Renal pelvis (tissue), 4 donors: ENCODE results near the gene RBFOX1. TPM values are rescaled to one million over a fixed set of nuclear protein-coding genes. Genes with fewer than 3 reads are reported as not detected.

Source experiments
- DNase-seq: peaks from one replicate; pipeline ENCODE4 v3.0.0-alpha.2; 2013
- polyA plus RNA-seq, 3 donors: library from polyadenylated mRNA; unstranded; fragments of 120-200 nt; gene quantifications; one replicate each; pipeline ENCODE4 v1.2.1, GENCODE V29; 2013; ENCODE audit not compliant: insufficient read length in 3 of 3

RBFOX1 gene
- polyA plus RNA-seq, 3 donors = 3.1 to 3.9 (median 3.4) TPM

DNA sequence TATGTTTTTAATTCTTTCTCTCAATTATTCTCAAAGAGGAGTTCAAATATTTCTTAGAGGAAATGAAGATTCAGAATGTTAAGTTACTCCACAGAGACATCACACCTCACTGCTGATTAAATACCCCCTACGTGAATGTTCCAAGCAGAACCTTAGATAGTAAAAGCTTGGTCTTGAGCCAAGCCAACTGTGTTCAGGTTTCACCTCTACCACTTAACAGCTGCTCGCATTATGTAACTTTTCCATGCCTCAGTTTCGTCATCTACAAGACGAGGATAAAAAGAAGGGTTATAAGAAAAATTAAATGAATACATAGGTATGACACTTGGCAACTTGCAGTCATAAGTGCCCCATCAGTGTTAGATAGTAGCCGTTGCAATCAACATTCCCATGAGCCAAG lies 356.2 kb downstream of the RBFOX1 start:
- no peak for DNase-seq

DNA sequence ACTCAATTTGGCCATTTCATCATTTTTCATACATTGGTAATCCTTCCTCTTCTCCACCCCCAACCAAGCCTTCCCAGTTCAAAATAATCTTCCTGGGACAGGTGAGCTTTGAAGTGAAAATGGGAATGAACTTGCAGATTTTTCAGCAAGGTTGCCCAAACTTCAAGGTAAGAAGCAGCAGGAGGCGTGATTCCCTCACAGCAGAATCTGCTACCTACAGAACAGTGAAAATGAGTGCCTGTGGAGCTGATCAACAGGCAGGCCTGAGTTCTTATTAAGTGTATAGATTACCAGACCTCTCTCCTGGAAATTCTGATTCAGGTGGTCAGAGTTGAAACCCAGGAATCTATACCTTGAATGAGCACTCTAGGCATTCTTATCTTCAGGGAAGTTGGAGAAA lies 356.6 kb downstream of the RBFOX1 start:
- DNase-seq = no peak

DNA sequence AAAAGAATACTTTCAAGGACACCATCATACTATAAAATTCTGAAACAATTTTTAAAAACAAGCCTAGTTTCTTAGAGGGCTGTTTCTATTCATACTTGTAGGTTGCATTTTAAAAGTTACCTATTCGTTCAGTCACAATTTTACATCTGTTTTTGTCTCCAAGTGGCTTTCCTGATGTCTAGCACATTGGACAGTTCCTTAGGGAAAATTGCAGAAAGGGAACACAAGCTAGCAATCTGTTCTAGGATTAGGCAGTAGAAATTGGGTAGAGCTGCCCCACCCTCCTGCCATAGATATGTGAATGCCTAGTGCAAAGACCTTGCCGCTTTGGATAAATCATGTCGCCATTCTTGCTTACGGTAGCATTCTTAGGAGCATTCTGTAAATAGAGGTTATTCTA lies 358.9 kb downstream of the RBFOX1 start:
- no peak for DNase-seq

DNA sequence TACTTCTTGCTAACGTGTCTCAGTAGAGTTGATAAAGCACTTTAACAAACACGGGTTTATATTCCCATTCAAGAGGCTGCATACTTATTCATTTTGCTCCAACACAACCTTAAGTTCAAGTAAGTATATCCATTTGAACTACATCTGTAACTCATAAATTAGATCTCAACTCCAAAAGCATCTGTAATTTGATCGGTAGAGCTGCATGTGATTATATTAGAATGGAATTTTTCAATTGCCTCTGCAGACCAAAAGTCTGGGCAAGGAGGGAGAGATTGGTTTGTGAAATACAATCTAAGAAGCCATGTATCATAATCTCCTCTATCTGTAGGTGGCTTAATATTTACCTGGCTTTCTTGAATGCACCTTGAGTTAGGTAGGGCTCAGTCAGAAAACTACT lies 371.0 kb downstream of the RBFOX1 start:
- no peak for DNase-seq

DNA sequence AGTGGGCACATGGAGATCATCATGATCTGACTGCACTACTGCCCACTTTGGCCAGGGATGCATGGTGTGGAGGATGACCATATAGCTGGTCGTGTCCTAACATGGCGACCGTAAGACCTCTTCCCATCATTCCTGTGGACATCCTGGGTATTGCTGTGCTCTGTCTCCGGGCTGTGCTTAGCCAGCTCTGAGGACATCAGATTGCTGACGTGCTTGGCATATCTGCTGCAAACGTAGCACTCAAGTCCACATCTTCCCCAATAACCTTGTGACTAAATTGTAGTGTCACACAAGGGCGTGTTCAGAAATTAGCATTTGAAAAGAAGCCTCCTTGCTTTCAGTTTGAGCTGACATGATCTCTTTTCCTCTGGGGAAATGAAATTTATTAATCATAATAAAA lies 373.2 kb downstream of the RBFOX1 start:
- no peak for DNase-seq

DNA sequence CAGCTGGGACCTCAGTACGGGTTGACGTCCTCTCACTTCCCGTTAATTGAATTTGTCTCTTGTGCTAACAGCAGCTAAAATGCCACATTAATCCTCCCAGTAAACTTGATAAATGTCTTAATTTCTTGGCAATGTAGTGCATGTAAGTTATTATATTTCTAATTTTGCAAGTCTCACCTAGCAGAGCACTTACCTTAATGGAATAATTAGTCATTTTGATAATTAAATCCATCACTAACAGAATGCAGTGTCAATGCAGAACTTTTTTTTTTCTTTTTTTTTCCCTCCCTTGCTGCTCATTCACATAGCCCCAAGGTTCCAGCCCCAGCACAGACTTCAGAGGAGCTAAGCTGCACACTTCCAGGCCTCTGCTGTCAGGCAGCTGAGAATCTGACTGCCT lies 376.5 kb downstream of the RBFOX1 start:
- DNase-seq = no peak

DNA sequence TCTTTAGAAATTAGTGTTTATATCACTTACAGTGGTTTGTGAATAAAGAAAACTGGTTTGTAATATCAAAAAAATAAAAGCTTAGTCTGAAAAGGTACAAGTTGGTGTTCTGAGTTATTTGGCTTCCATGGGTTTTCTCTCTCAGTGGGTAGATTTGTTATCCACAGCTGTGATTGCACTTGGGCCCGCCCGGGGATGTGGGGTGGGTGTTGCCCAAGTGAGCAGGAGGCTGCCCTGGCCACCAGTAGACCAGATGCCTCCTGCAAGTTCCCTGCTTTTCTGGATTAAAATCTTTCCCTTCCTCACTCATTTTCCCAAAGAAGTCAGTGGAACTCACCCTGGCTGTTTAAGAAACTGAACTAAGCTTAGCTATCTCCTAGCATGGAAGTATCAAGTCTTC lies 380.6 kb downstream of the RBFOX1 start:
- no peak for DNase-seq

DNA sequence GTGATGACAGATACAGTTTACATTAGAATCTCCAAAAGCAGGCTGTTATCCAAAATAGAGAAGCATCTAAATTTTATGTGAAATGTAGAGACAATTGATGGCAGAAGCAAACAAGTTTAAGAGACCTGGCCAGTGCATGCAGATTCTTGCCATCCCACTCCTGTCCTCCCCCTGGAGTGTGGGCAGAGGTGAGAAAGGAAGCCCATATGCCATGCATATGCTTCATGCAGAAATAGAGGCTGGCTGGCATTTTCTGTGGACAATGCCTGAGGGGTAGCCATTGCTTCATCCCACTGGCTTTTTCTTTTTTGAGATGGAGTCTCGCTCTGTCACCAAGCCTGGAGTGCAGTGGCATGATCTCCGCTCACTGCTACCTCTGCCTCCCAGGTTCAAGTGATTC lies 382.1 kb downstream of the RBFOX1 start:
- no peak for DNase-seq

DNA sequence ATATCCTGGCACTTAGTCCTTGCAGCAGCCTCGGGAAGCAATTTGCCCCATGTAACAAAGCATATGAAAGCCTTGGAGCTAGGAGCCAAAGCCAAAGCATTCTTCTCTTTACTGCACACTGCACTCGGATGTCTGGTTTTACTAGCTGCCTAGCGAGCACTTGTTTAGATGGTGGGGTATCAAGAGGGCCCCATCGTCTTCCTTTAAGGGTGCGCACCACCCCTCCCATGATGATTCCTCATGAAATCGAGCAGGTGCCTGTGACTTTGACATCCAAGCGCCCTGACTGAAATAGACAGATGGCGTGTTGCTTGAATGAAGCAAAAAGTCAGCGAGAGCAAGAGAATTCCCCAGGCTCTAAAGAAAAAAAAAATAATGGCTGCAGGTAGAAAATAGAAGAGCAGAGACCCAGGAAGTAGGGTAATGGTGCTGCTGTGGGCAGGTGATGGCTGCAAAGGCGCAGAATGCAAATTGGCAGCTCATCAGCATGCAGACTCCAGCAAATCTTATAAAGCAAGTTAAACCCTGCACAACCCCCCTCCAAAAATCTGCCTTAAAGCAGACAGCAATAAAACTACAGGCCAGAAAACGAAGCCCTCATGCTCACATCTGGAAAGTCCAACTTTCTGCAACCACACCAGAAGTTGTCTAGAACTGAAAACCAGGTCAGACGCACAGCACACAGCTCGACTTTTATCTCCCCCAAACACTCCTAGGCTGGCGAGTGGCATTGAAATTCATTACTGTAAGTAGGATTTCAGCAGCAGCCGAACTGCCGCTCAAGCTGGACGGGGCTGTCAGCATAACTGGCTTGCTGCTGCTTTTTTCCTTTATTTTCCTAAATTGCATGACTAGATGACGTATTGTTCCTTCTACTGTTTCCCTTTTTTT lies 384.3 kb downstream of the RBFOX1 start:
- DNase-seq = no peak

DNA sequence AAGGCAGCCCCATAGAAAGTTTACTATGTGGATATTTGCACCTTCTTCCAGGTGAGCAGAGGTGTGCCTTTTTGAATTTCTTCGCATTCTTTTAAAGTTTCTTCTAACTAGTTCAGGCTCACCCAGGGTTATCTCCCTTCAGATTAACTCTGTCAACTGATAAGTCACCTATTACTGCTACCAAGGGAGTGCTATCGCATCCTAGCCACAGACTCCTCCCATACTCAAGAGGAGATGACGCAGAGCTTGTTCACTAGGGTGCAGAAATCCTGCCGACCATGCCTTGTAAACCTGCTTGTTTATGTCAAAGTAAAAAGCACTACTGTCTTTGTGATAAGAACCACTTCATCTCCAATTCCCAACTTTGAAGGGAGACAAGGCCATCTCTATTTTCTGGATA lies 390.1 kb downstream of the RBFOX1 start:
- DNase-seq = no peak

- DNase-seq = no peak
These were observed 398.5 kb downstream of the RBFOX1 start for GRCh38 chr16:7731141-7731540.

- no peak for DNase-seq
These were observed 403.6 kb downstream of the RBFOX1 start for GRCh38 chr16:7736138-7736665.

GRCh38 chr16:7742626-7743025 lies 410.0 kb downstream of the RBFOX1 start:
- no peak for DNase-seq

GRCh38 chr16:7744546-7745264 lies 412.1 kb downstream of the RBFOX1 start:
- no peak for DNase-seq

DNA sequence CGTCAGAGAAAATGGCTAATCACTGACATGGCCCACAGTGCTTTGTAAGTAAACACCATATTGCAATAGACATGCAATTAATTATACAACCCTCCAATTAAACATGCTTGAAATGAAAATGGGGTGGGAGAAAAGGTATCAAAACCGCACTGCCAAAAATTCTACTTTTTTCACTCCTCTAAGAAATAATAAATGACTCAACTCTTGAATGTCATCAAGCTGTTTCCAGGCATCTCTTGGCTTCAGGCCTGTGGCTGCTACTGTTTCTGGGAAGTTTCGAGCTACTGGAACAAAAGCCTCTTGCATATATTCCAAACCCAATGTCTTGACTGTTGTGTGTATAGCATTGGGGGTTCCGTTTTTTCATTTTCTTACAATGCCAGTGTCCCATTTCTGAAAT lies 412.6 kb downstream of the RBFOX1 start:
- no peak for DNase-seq

DNA sequence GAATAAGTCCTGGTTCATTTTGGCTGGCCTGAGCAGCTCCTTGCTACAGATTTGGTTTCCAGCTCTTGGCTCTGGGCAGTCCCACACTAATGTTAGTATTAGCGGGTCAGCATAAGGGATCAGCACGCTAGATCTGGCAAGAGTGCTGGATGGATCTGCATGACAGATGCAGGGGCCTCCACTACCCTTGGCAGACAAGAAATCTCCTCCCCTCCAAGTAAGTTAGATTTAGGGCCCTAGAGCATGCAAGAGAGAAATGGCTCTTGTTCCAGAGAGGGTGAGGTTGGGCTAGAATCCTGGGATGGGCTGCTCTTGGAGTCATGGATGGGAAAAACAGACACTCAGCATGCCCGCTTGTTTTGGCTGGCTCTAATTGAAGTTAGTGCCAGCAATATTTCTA lies 414.3 kb downstream of the RBFOX1 start:
- DNase-seq = no peak

GRCh38 chr16:7748522-7748921 lies 415.9 kb downstream of the RBFOX1 start:
- DNase-seq = no peak

DNA sequence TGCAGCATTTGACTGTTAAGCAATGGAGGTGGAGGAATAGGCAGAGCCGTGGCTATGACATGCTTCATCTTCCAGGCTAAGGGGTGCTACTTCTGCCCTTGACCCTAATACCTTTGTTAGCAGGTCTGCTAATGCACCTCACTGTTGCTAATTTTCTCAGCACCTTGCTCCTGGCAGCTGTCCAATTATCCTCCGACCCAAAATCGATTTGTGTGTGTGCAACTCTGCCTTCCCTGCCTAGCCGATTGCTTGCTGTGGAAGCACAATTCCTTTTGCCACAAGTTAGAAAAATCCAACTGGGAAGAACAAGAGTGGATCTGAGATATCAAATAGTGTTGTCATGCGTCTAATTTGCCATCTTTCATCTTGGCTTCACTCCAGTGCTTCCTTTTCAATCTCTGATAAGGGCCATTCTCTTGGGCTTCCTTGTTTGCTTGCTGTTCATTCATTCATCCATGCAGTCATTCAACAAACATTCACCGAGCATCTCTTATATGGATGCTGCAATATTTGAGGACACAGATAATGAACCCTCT lies 422.8 kb downstream of the RBFOX1 start:
- no peak for DNase-seq
